Measurements from ENCODE around the gene PPP1R9B. TPM values are rescaled to one million over a fixed set of nuclear protein-coding genes. Genes with fewer than 3 reads are reported as not detected.
A peak's percentile ranks its signal among the peaks of the same experiment; 100 is the strongest.

The PPP1R9B gene
- total and polyA plus RNA-seq, 2 of the 8 experiments (the other 6 are each of a cell fraction or from before 2014, with no cell fraction given): 5.2 to 13.1 TPM

- no peak overlapping the region for H3K9ac ChIP-seq (replicated peaks in 1 of 4; ENCODE audit: extremely low read depth in 1 of 4, low read depth in 3 of 4, low read length in 3 of 4)
- no peak for DNase-seq (ENCODE audit: low read depth in 1 of 2, low spot score in 2 of 2)
- H2BK120ac ChIP-seq (replicated peaks; ENCODE audit: low read depth, low read length): no peak overlapping the region
- no peak overlapping the region for H2BK20ac ChIP-seq (ENCODE audit: low read length)
- no peak overlapping the region for H3K23ac ChIP-seq (ENCODE audit: insufficient read length)
- no peak for TF ChIP-seq KDM4A (IDR thresholded peaks at IDR 0.05; ENCODE audit: low read depth, low read length, severe bottlenecking)
- no peak for TF ChIP-seq CREB1 (IDR thresholded peaks at IDR 0.05)
- no peak for TF ChIP-seq BACH1 (IDR thresholded peaks at IDR 0.05; ENCODE audit: low read length)
- TF ChIP-seq TAF7 (optimal IDR thresholded peaks at IDR 0.05; ENCODE audit: borderline replicate concordance, low read depth, low read length): no peak
- TF ChIP-seq RNF2 (IDR thresholded peaks at IDR 0.05; ENCODE audit: borderline replicate concordance, low read depth, low read length, missing control alignments, poor library complexity, severe bottlenecking): no peak
- TF ChIP-seq SP1 (IDR thresholded peaks at IDR 0.05; ENCODE audit: low read depth, low read length): no peak
- no peak for TF ChIP-seq TEAD4 (IDR thresholded peaks at IDR 0.05; ENCODE audit: low read depth, low read length)
- H4K5ac ChIP-seq (ENCODE audit: insufficient read length, low read depth, low read length): no peak overlapping the region
- H3K9me3 ChIP-seq (ENCODE audit: insufficient read depth in 2 of 2, low read depth in 1 of 2, low read length in 1 of 2): no peaks in the 10 kb centered on the region
- H2BK12ac ChIP-seq (ENCODE audit: low read depth, low read length): 0 out of 2 replicates have a peak overlapping the region, but pooled peaks have one; percentile 30
- no peak overlapping the region for H3K4ac ChIP-seq (replicated peaks; ENCODE audit: insufficient read length, low read depth, low read length)
- no peak overlapping the region for H2AFZ ChIP-seq (ENCODE audit: low read length)
- H4K91ac ChIP-seq (replicated peaks; ENCODE audit: insufficient read length, low read length): no peak overlapping the region
- no peak overlapping the region for H3K18ac ChIP-seq (ENCODE audit: extremely low read depth, low read length)
- no peaks in the 10 kb centered on the region for H4K20me1 ChIP-seq (replicated peaks in 1 of 2; ENCODE audit: control insufficient read depth in 1 of 2, insufficient read depth in 2 of 2, low read length in 2 of 2)
- H3K79me2 ChIP-seq (ENCODE audit: control insufficient read depth in 1 of 2, insufficient read depth in 2 of 2, low read length in 2 of 2): no peaks in the 10 kb centered on the region
- no peak overlapping the region for H3K14ac ChIP-seq (ENCODE audit: insufficient read length)
- H3K36me3 ChIP-seq (ENCODE audit: control insufficient read depth in 2 of 4, insufficient read depth in 4 of 4, low read length in 3 of 4): no peaks in the 10 kb centered on the region
- no peak overlapping the region for H3K27ac ChIP-seq (ENCODE audit: low read depth, low read length)
- H2BK15ac ChIP-seq (ENCODE audit: low read length): peak overlapping the region; percentile 72; the same call in 1 of the 2 replicates
- no peak overlapping the region for H3K56ac ChIP-seq (replicated peaks; ENCODE audit: insufficient read length, low read depth, low read length)
- FAIRE-seq: no peak
- H4K8ac ChIP-seq (ENCODE audit: extremely low read depth, insufficient read depth, low read length): no peak overlapping the region
- no peak overlapping the region for H3K4me2 ChIP-seq (ENCODE audit: insufficient read depth in 1 of 2, low read depth in 2 of 2, low read length in 2 of 2)
- CTCF ChIA-PET (ENCODE audit: partially characterized antibody): interaction anchor here (1.3 to 17.0 kb wide), 9 partner anchors 10 to 125 kb away, joined by 3 to 299 read pairs (median 19); partner anchors contain the start of genes COL1A1 and TMEM92
- no peaks in the 10 kb centered on the region for H3K27me3 ChIP-seq (replicated peaks in 1 of 4; ENCODE audit: control insufficient read depth in 3 of 4, extremely low read depth in 1 of 4, insufficient read depth in 3 of 4, low read length in 3 of 4)
- H2AK5ac ChIP-seq (ENCODE audit: low read depth, low read length): 0 out of 2 replicates have a peak overlapping the region, but pooled peaks have one; percentile 34
- no peaks in the 10 kb centered on the region for H3K79me1 ChIP-seq (ENCODE audit: low read depth, low read length)
- no peaks in the 10 kb centered on the region for H3K23me2 ChIP-seq (ENCODE audit: low read depth, low read length)
- no peak overlapping the region for H3K4me3 ChIP-seq (ENCODE audit: extremely low read depth in 1 of 4, insufficient read depth in 2 of 4, low read depth in 3 of 4, low read length in 4 of 4)
- POLR2A ChIA-PET (ENCODE audit: partially characterized antibody): interaction anchor here (1.1 kb wide), 1 partner anchor 11 kb away, joined by 5 read pairs; no protein-coding TSS in a partner anchor
- H2BK5ac ChIP-seq (ENCODE audit: low read depth, low read length): no peak overlapping the region
- H3K4me1 ChIP-seq (replicated peaks in 1 of 4; ENCODE audit: control insufficient read depth in 3 of 4, insufficient read depth in 4 of 4, low read length in 3 of 4): peaks cover 0 to 12% (median 7%) of the 10 kb centered on the region in 4 experiments; a peak in 5 of 7 replicates
- 94% methylated on average over 11 of the region's 11 CpGs; no CpG with 5 or more reads in 1 of the 2 experiments for WGBS, 2 experiments (ENCODE audit: extremely low coverage in 1 of 2, insufficient coverage in 1 of 2, insufficient read length in 1 of 2, insufficient replicate concordance in 2 of 2, low coverage in 1 of 2, low lambda C conversion rate in 2 of 2, missing lambda C conversion rate in 1 of 2)
These were observed 21.7 kb upstream of the PPP1R9B start for GRCh38 chr17:50172130-50172529.
